GM23338 (cell line): ENCODE measurements around the gene PODN. TPM values are rescaled to one million over a fixed set of nuclear protein-coding genes. Genes with fewer than 3 reads are reported as not detected.
A peak's percentile ranks its signal among the peaks of the same experiment; 100 is the strongest.

ENCODE experiments used
- ATAC-seq: fragments of 200-7000 bp; cut with Tn5 transposase; 3 replicates; pipeline ENCODE4 v1.9.1; 2020
- DNase-seq: peaks from one replicate; pipeline ENCODE4 v3.0.0-alpha.2; 2015; ENCODE audit warnings: low spot score
- H2AFZ ChIP-seq: fragments of 200-600 bp; sonication (generic); 2 replicates; pipeline ENCODE4 v1.8.0; 2016; ENCODE audit warnings: antibody characterized with exemption, mild to moderate bottlenecking, moderate library complexity
- H3F3A ChIP-seq: fragments of 200-600 bp; sonication (generic); replicated peaks from 2 replicates; pipeline ENCODE4 v1.8.0; 2017; ENCODE audit warnings: antibody characterized with exemption, mixed run types, low read depth
- H3K27ac ChIP-seq: fragments of 200-600 bp; sonication (generic); 2 replicates; pipeline ENCODE4 v1.6.1; 2016; ENCODE audit warnings: low read depth
- H3K27me3 ChIP-seq: fragments of 200-600 bp; sonication (generic); 2 replicates; pipeline ENCODE4 v1.8.0; 2016; ENCODE audit warnings: mild to moderate bottlenecking, mixed run types, moderate library complexity; ENCODE audit not compliant: insufficient read depth
- H3K36me3 ChIP-seq: fragments of 200-600 bp; sonication (generic); 2 replicates; pipeline ENCODE4 v1.8.0; 2016; ENCODE audit warnings: mild to moderate bottlenecking; ENCODE audit not compliant: insufficient read depth
- H3K4me1 ChIP-seq: fragments of 200-600 bp; sonication (generic); 2 replicates; pipeline ENCODE4 v1.8.0; 2016; ENCODE audit warnings: mild to moderate bottlenecking, moderate library complexity; ENCODE audit not compliant: insufficient read depth
- H3K4me2 ChIP-seq: fragments of 200-600 bp; sonication (generic); 2 replicates; pipeline ENCODE4 v1.7.1; 2017; ENCODE audit warnings: mixed run types
- H3K4me3 ChIP-seq: fragments of 200-600 bp; sonication (generic); 2 replicates; pipeline ENCODE4 v1.6.1; 2016; ENCODE audit warnings: mixed run types
- H3K79me2 ChIP-seq: fragments of 200-600 bp; sonication (generic); replicated peaks from 2 replicates; pipeline ENCODE4 v1.8.0; 2017; ENCODE audit warnings: mild to moderate bottlenecking; ENCODE audit not compliant: insufficient read depth
- H3K9me2 ChIP-seq: fragments of 200-600 bp; sonication (generic); 2 replicates; pipeline ENCODE4 v1.8.0; 2017; ENCODE audit not compliant: insufficient read depth
- H4K20me1 ChIP-seq: fragments of 200-600 bp; sonication (generic); replicated peaks from 2 replicates; pipeline ENCODE4 v1.8.0; 2017; ENCODE audit warnings: mild to moderate bottlenecking; ENCODE audit not compliant: insufficient read depth
- H3K27ac Mint-ChIP-seq: 2 replicates; pipeline ENCODE4 v1.8.0; 2020; ENCODE audit warnings: inconsistent platforms, mild to moderate bottlenecking, moderate library complexity, mixed read lengths
- H3K27me3 Mint-ChIP-seq: 3 replicates; pipeline ENCODE4 v1.8.0; 2022; ENCODE audit warnings: low read depth, mild to moderate bottlenecking, moderate library complexity, mixed read lengths, inconsistent platforms; ENCODE audit not compliant: insufficient read depth, poor library complexity
- H3K36me3 Mint-ChIP-seq: 3 replicates; pipeline ENCODE4 v1.8.0; 2021; ENCODE audit warnings: low read depth, mild to moderate bottlenecking, inconsistent platforms, moderate library complexity, mixed read lengths
- H3K4me1 Mint-ChIP-seq: 3 replicates; pipeline ENCODE4 v1.8.0; 2020; ENCODE audit warnings: mild to moderate bottlenecking, inconsistent platforms, mixed read lengths
- H3K4me3 Mint-ChIP-seq: 3 replicates; pipeline ENCODE4 v1.8.0; 2021; ENCODE audit warnings: moderate library complexity, mild to moderate bottlenecking, inconsistent platforms, mixed read lengths
- H3K9me3 Mint-ChIP-seq: 3 replicates; pipeline ENCODE4 v1.8.0; 2020; ENCODE audit warnings: moderate library complexity, mild to moderate bottlenecking, inconsistent platforms, mixed read lengths
- CREB1 ChIP-seq: fragments of 250-450 bp; sonication (Bioruptor Pico); IDR thresholded peaks from 2 replicates; pipeline ENCODE4 v1.5.0; 2020; ENCODE audit warnings: low read depth, mild to moderate bottlenecking, moderate library complexity
- CTCF ChIP-seq, 2 experiments: fragments of 200-600 bp in 1 of 2; sonication (generic) in 1 of 2; conservative IDR thresholded peaks; 2 replicates each; pipeline versions ENCODE4 v1.5.1 to v1.6.1; 2016 to 2017; ENCODE audit warnings: antibody characterized with exemption in 2 of 2, low read depth in 2 of 2, mild to moderate bottlenecking in 2 of 2, moderate library complexity in 1 of 2
- JUNB ChIP-seq: IDR thresholded peaks from one replicate; pipeline ENCODE4 v1.6.1; 2016; ENCODE audit warnings: antibody characterized with exemption; ENCODE audit not compliant: unreplicated experiment
- NANOG ChIP-seq: IDR thresholded peaks from 2 replicates; pipeline ENCODE4 v1.6.1; 2016; ENCODE audit warnings: antibody characterized with exemption, borderline replicate concordance
- POLR2AphosphoS5 ChIP-seq: IDR thresholded peaks from 2 replicates; pipeline ENCODE4 v1.6.1; 2016; ENCODE audit warnings: antibody characterized with exemption, low read depth
- STAT1 ChIP-seq: IDR thresholded peaks from one replicate; pipeline ENCODE4 v1.6.1; 2016; ENCODE audit warnings: antibody characterized with exemption; ENCODE audit not compliant: unreplicated experiment
- ZNF462 ChIP-seq: fragments of 250-450 bp; sonication (Bioruptor Pico); IDR thresholded peaks from 2 replicates; pipeline ENCODE4 v1.5.0; 2020; ENCODE audit warnings: mild to moderate bottlenecking, moderate library complexity
- polyA plus RNA-seq: library from polyadenylated mRNA; unstranded; fragments of >200 nt; fragmentation: Nextera tagmentation; extraction: Ambion mirVana; gene quantifications from 2 replicates; pipeline ENCODE4 v1.2.1, GENCODE V29; 2016
- total RNA-seq: library from RNA; depleted of rRNA; stranded (reverse); fragments of >200 nt; shearing (Covaris generic); gene quantifications from 2 replicates; pipeline ENCODE4 v1.2.3, GENCODE V29; 2014

Gene PODN
- total and polyA plus RNA-seq, 2 experiments from 2014 or later: 0.16 to 0.24 TPM

GRCh38 chr1:53069265-53069662, 7.3 kb downstream of the PODN start (continued):
- no peak for TF ChIP-seq CTCF (conservative IDR thresholded peaks at IDR 0.05; ENCODE audit: low read depth in 2 of 2)
- no peak for TF ChIP-seq STAT1
- TF ChIP-seq POLR2AphosphoS5: no peak

GRCh38 chr1:53069663-53070327, 7.8 kb downstream of the PODN start:
- Mint-ChIP-seq H3K27ac (no peak overlapping the region), H3K27me3 (peaks cover 6% of the 10 kb centered on the region), H3K4me1 (peaks cover 2% of the 10 kb centered on the region; the same call in 2 of the 3 replicates), H3K9me3 (no peaks in the 10 kb centered on the region), H3K4me3 (no peak overlapping the region), H3K36me3 (no peaks in the 10 kb centered on the region)
- Histone ChIP-seq H3K27me3 (peaks cover 4% of the 10 kb centered on the region; the same call in 1 of the 2 replicates), H3K9me2 (no peaks in the 10 kb centered on the region), H3K36me3 (no peaks in the 10 kb centered on the region), H4K20me1 (no peaks in the 10 kb centered on the region), H3K79me2 (no peaks in the 10 kb centered on the region), H3K4me1 (no peaks in the 10 kb centered on the region), H3K27ac (no peak overlapping the region), H2AFZ (0 out of 2 replicates have a peak overlapping the region, but pooled peaks have one; percentile 32), H3F3A (no peaks in the 10 kb centered on the region), H3K4me3 (no peak overlapping the region), H3K4me2 (no peak overlapping the region)
- TF ChIP-seq ZNF462 (CRISPR knock-in tag) (no peak), CREB1 (CRISPR knock-in tag) (no peak), JUNB (no peak), NANOG (no peak)
- peak; percentile 52 for ATAC-seq
- no peak for DNase-seq
